ENCODE data around the gene TCERG1L. TPM values are rescaled to one million over a fixed set of nuclear protein-coding genes. Genes with fewer than 3 reads are reported as not detected.

TCERG1L gene
- total and polyA plus RNA-seq, 2 experiments from 2014 or later, result not detected

DNA sequence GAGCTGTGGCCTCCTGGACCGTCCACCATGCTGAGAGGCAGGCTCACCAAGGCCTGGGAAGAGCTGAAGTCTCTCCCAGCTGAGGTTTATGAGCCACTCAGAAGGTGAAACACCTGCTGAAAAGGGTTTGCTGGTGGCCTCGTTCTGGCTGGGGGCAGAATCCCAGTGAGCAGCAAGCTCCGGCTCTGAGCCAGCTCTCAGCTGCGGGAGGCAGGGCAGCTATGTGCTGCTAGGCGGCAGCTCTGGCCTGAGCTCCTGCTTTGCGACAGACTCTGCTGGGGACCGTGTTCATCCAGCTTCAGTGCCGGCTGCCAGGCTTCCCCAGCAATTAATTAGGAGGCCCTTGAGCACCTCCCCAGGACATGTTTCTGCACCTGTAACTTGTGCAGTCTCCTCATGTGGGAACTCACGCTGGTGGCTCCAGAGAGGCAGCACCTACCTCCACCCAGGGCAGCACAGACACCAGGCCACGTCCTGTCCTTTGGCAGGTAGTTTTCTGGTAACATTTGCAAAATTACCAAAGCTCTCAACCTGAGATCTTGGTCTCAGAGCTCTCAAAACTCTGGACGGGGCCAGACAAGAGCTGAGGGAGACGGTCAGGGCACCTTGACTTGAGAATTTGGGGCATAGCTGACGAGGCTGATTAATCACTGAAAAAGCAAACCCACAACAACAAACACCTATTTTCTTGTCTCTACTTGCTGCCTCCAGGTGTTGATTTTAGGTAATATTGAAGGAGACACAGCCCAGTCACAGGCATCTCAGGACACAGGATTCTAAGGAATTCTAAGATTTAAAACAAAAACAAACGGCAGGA is 185.0 kb downstream of the TCERG1L start:
- Histone ChIP-seq H3K27me3 (replicated peaks; ENCODE audit: insufficient read depth) (no peaks in the 10 kb centered on the region), H2AFZ (no peak overlapping the region), H3F3A (ENCODE audit: insufficient read depth) (no peaks in the 10 kb centered on the region), H3K9me3 (ENCODE audit: low read depth) (no peaks in the 10 kb centered on the region), H3K4me2 (ENCODE audit: unreplicated experiment) (no peak overlapping the region), H4K20me1 (ENCODE audit: insufficient read depth) (no peaks in the 10 kb centered on the region), H3K4me1 (ENCODE audit: insufficient read depth) (no peaks in the 10 kb centered on the region), H3K36me3 (ENCODE audit: low read depth) (no peaks in the 10 kb centered on the region), H3K9me2 (ENCODE audit: insufficient read depth) (no peaks in the 10 kb centered on the region), H3K4me3 (no peak overlapping the region), H3K27ac (no peak overlapping the region), H3K9ac (no peak overlapping the region), H3K79me2 (ENCODE audit: insufficient read depth) (no peaks in the 10 kb centered on the region)
- TF ChIP-seq EZH2 (IDR thresholded peaks at IDR 0.05; ENCODE audit: insufficient read depth, poor library complexity, severe bottlenecking) (no peak), EZH2phosphoT487 (IDR thresholded peaks at IDR 0.05; ENCODE audit: insufficient read depth, low read depth) (no peak)
- 30% methylated on average over 14 of the region's 14 CpGs for WGBS, 2 experiments (ENCODE audit: low coverage in 1 of 2, low lambda C conversion rate in 2 of 2, missing lambda C conversion rate in 2 of 2)
- DNase-seq, result no peak
- in situ Hi-C loops (cut with MboI), result no loop called here

GRCh38 chr10:131125511-131126225 is 185.9 kb downstream of the TCERG1L start:
- Histone ChIP-seq H3K79me2 (ENCODE audit: insufficient read depth) (no peaks in the 10 kb centered on the region), H3K4me3 (no peak overlapping the region), H2AFZ (no peak overlapping the region), H3F3A (ENCODE audit: insufficient read depth) (no peaks in the 10 kb centered on the region), H3K27ac (no peak overlapping the region), H4K20me1 (ENCODE audit: insufficient read depth) (no peaks in the 10 kb centered on the region), H3K27me3 (replicated peaks; ENCODE audit: insufficient read depth) (no peaks in the 10 kb centered on the region), H3K9me2 (ENCODE audit: insufficient read depth) (no peaks in the 10 kb centered on the region), H3K9me3 (ENCODE audit: low read depth) (no peaks in the 10 kb centered on the region), H3K36me3 (ENCODE audit: low read depth) (no peaks in the 10 kb centered on the region), H3K9ac (no peak overlapping the region), H3K4me2 (ENCODE audit: unreplicated experiment) (no peak overlapping the region), H3K4me1 (ENCODE audit: insufficient read depth) (no peaks in the 10 kb centered on the region)
- no peak for DNase-seq
- TF ChIP-seq EZH2phosphoT487 (IDR thresholded peaks at IDR 0.05; ENCODE audit: insufficient read depth, low read depth) (no peak), EZH2 (IDR thresholded peaks at IDR 0.05; ENCODE audit: insufficient read depth, poor library complexity, severe bottlenecking) (no peak)
- 21 to 25% methylated on average over 10 of the region's 10 CpGs for WGBS, 2 experiments (ENCODE audit: low coverage in 1 of 2, low lambda C conversion rate in 2 of 2, missing lambda C conversion rate in 2 of 2)
- in situ Hi-C loops (cut with MboI), result no loop called here

DNA sequence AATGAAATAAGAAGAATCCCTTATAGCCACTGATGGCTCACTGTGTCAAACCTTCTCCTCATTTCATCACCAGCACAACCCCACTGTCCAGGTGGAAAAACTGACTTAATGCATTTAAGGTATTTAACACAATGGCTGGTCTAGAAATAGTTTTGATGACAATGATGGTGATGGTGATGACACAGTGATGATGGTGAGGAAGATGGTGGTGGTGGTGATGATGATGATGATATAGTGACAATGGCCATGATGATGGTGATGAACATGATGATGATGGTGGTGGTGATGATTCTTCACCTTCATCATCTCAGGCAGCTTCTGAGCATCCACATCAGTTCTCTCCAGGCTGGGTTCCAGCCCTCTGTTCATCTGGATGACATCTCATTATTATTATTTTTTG is 186.6 kb downstream of the TCERG1L start:
- Histone ChIP-seq H3K9me2 (ENCODE audit: insufficient read depth) (no peaks in the 10 kb centered on the region), H2AFZ (no peak overlapping the region), H4K20me1 (ENCODE audit: insufficient read depth) (no peaks in the 10 kb centered on the region), H3K4me1 (ENCODE audit: insufficient read depth) (no peaks in the 10 kb centered on the region), H3F3A (ENCODE audit: insufficient read depth) (no peaks in the 10 kb centered on the region), H3K9me3 (ENCODE audit: low read depth) (no peaks in the 10 kb centered on the region), H3K9ac (no peak overlapping the region), H3K4me2 (ENCODE audit: unreplicated experiment) (no peak overlapping the region), H3K27ac (no peak overlapping the region), H3K79me2 (ENCODE audit: insufficient read depth) (no peaks in the 10 kb centered on the region), H3K4me3 (no peak overlapping the region), H3K36me3 (ENCODE audit: low read depth) (no peaks in the 10 kb centered on the region), H3K27me3 (replicated peaks; ENCODE audit: insufficient read depth) (no peaks in the 10 kb centered on the region)
- no peak for DNase-seq
- no peak for TF ChIP-seq EZH2phosphoT487 (IDR thresholded peaks at IDR 0.05; ENCODE audit: insufficient read depth, low read depth)
- TF ChIP-seq EZH2 (IDR thresholded peaks at IDR 0.05; ENCODE audit: insufficient read depth, poor library complexity, severe bottlenecking), result no peak
- in situ Hi-C loops (cut with MboI), result no loop called here

- Histone ChIP-seq H3K9me3 (ENCODE audit: low read depth) (no peaks in the 10 kb centered on the region), H3K4me1 (ENCODE audit: insufficient read depth) (no peaks in the 10 kb centered on the region), H4K20me1 (ENCODE audit: insufficient read depth) (no peaks in the 10 kb centered on the region), H3K27ac (no peak overlapping the region), H3K9me2 (ENCODE audit: insufficient read depth) (no peaks in the 10 kb centered on the region), H3K4me2 (ENCODE audit: unreplicated experiment) (no peak overlapping the region), H3K79me2 (ENCODE audit: insufficient read depth) (no peaks in the 10 kb centered on the region), H3F3A (ENCODE audit: insufficient read depth) (no peaks in the 10 kb centered on the region), H2AFZ (no peak overlapping the region), H3K36me3 (ENCODE audit: low read depth) (no peaks in the 10 kb centered on the region), H3K27me3 (replicated peaks; ENCODE audit: insufficient read depth) (no peaks in the 10 kb centered on the region), H3K9ac (no peak overlapping the region), H3K4me3 (no peak overlapping the region)
- no peak for TF ChIP-seq EZH2 (IDR thresholded peaks at IDR 0.05; ENCODE audit: insufficient read depth, poor library complexity, severe bottlenecking)
- WGBS, 2 experiments (ENCODE audit: low coverage in 1 of 2, low lambda C conversion rate in 2 of 2, missing lambda C conversion rate in 2 of 2), result 40 to 52% methylated on average over 8 to 11 of the region's 11 CpGs
- in situ Hi-C loops (cut with MboI), result no loop called here
- no peak for DNase-seq
Measured at GRCh38 chr10:131123496-131123895, 188.0 kb downstream of the TCERG1L start.
